DND-41 (cell line): ENCODE results near the gene AOPEP.

Source experiments
- ATAC-seq: fragments of 200-7000 bp; cut with Tn5 transposase; 3 replicates; pipeline ENCODE4 v1.9.1; 2021; ENCODE audit warnings: low read depth; ENCODE audit not compliant: insufficient read depth
- DNase-seq: peaks from one replicate; pipeline ENCODE4 v3.0.0-alpha.2; 2020
- H2AFZ ChIP-seq: 2 replicates; pipeline ENCODE4 v1.6.0; 2012; ENCODE audit warnings: low read depth, low read length
- H3K27ac ChIP-seq: 2 replicates; pipeline ENCODE4 v1.5.1; 2012; ENCODE audit warnings: low read length, inconsistent platforms
- H3K27me3 ChIP-seq: fragments of 200-600 bp; sonication (generic); 2 replicates; pipeline ENCODE4 v1.6.0; 2012; ENCODE audit warnings: low read length, mild to moderate bottlenecking, inconsistent platforms; ENCODE audit not compliant: insufficient read depth, poor library complexity
- H3K36me3 ChIP-seq: 2 replicates; pipeline ENCODE4 v1.5.1; 2012; ENCODE audit warnings: low read length, inconsistent platforms; ENCODE audit not compliant: insufficient read depth
- H3K4me1 ChIP-seq: 2 replicates; pipeline ENCODE4 v1.5.1; 2012; ENCODE audit warnings: mild to moderate bottlenecking, low read length; ENCODE audit not compliant: insufficient read depth
- H3K4me2 ChIP-seq: 2 replicates; pipeline ENCODE4 v1.6.0; 2012; ENCODE audit warnings: mild to moderate bottlenecking, moderate library complexity, low read length, inconsistent platforms; ENCODE audit not compliant: insufficient read depth
- H3K4me3 ChIP-seq, 2 experiments: fragments of 200-600 bp in 1 of 2; shearing (Covaris generic) in 1 of 2; 2 replicates each; pipeline ENCODE4 v1.5.1; 2012 to 2016; ENCODE audit warnings: inconsistent platforms in 2 of 2, low read length in 2 of 2, mild to moderate bottlenecking in 2 of 2, low read depth in 1 of 2, moderate library complexity in 1 of 2
- H3K79me2 ChIP-seq: 2 replicates; pipeline ENCODE4 v1.6.0; 2012; ENCODE audit warnings: low read length, inconsistent platforms; ENCODE audit not compliant: insufficient read depth
- H3K9ac ChIP-seq: 2 replicates; pipeline ENCODE4 v1.6.0; 2012; ENCODE audit warnings: low read depth, mild to moderate bottlenecking, inconsistent platforms, low read length, moderate library complexity
- H3K9me3 ChIP-seq: 2 replicates; pipeline ENCODE4 v1.5.1; 2012; ENCODE audit warnings: low read length, moderate library complexity, mild to moderate bottlenecking, inconsistent platforms; ENCODE audit not compliant: insufficient read depth, severe bottlenecking
- H4K20me1 ChIP-seq: 2 replicates; pipeline ENCODE4 v1.6.0; 2012; ENCODE audit warnings: low read length; ENCODE audit not compliant: insufficient read depth
- EZH2 ChIP-seq: IDR thresholded peaks from 3 replicates; pipeline ENCODE4 v1.6.1; 2012; ENCODE audit warnings: borderline replicate concordance, low read depth, mild to moderate bottlenecking, moderate library complexity, low read length, inconsistent platforms; ENCODE audit not compliant: severe bottlenecking
- TF ChIP-seq, protein P1 (sequence below): IDR thresholded peaks from 2 replicates; pipeline ENCODE4 v1.5.1; 2012; ENCODE audit warnings: borderline replicate concordance, low read length, moderate library complexity, mild to moderate bottlenecking; ENCODE audit not compliant: poor library complexity, severe bottlenecking; ENCODE audit errors: extremely low read depth

Gene AOPEP

DNA sequence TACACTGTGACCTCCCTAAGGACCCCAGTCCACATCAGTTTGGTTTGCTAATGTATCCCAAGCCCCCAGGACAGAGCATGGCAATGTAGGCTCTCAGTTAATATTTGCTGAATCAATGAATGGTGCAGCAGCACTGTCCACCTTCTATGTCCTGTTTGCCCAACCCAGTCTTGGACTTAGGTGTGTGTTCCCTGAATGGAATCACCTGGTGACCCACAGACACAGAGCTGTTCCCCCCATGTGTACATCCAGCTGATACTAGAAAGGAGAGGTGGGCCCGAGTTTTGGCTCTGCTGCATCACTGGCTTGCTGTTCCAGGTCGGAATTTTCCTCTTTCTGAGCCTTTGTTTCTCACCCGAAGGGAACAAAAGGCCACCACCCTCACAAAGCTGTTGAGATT lies 180.2 kb downstream of the AOPEP start:
- no peak overlapping the region for H3K9ac ChIP-seq
- H3K79me2 ChIP-seq: no peaks in the 10 kb centered on the region
- H3K4me3 ChIP-seq: no peak overlapping the region
- no peak for TF ChIP-seq EZH2
- TF ChIP-seq, protein P1, sequence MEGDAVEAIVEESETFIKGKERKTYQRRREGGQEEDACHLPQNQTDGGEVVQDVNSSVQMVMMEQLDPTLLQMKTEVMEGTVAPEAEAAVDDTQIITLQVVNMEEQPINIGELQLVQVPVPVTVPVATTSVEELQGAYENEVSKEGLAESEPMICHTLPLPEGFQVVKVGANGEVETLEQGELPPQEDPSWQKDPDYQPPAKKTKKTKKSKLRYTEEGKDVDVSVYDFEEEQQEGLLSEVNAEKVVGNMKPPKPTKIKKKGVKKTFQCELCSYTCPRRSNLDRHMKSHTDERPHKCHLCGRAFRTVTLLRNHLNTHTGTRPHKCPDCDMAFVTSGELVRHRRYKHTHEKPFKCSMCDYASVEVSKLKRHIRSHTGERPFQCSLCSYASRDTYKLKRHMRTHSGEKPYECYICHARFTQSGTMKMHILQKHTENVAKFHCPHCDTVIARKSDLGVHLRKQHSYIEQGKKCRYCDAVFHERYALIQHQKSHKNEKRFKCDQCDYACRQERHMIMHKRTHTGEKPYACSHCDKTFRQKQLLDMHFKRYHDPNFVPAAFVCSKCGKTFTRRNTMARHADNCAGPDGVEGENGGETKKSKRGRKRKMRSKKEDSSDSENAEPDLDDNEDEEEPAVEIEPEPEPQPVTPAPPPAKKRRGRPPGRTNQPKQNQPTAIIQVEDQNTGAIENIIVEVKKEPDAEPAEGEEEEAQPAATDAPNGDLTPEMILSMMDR: no peak
- no peaks in the 10 kb centered on the region for H3K27me3 ChIP-seq
- H3K4me1 ChIP-seq: no peaks in the 10 kb centered on the region
- no peak for ATAC-seq
- H3K27ac ChIP-seq: no peak overlapping the region
- H3K36me3 ChIP-seq: no peaks in the 10 kb centered on the region
- H3K4me2 ChIP-seq: no peak overlapping the region
- DNase-seq: no peak
- no peaks in the 10 kb centered on the region for H3K9me3 ChIP-seq
- no peaks in the 10 kb centered on the region for H4K20me1 ChIP-seq
- H2AFZ ChIP-seq: no peak overlapping the region

DNA sequence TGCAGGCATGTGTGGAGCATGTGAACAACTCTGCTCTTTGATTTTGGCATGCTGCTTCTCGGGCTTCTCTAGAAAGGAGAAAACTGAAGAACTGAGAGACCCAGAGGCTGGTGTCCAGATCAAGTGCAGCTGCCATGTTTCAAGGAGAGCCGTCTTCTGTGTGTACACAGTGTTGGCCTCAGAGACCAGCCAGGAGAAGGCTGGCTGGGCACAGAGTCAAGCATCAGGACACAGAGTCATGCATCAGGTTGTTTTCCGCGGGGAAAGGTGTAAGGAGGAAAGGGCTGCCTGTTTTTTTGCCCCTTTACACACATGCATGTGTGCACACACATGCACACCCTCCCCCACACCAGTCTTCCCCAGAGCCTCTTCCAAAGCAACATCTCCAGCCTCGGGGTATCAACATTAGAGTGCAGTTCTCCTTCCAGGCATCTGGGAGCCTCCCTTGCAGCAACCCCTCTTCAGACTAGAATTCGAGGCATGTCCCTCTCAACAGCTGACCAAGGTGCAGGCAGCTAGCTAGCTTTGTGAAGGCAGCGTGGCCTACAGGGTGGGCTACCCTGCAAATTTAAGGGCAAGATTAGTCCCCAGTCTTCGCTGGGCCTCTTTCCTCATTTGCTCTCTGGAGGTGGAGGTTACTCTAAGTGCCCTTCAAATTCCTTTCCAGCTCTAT lies 180.9 kb downstream of the AOPEP start:
- Histone ChIP-seq H3K27me3 (no peaks in the 10 kb centered on the region), H3K27ac (no peak overlapping the region), H2AFZ (no peak overlapping the region), H3K4me1 (no peaks in the 10 kb centered on the region), H3K9me3 (no peaks in the 10 kb centered on the region), H4K20me1 (no peaks in the 10 kb centered on the region), H3K4me3 (no peak overlapping the region), H3K4me2 (no peak overlapping the region), H3K9ac (no peak overlapping the region), H3K79me2 (no peaks in the 10 kb centered on the region), H3K36me3 (no peaks in the 10 kb centered on the region)
- no peak for DNase-seq
- ATAC-seq: no peak
- TF ChIP-seq EZH2: no peak
- TF ChIP-seq, protein P1: no peak

DNA sequence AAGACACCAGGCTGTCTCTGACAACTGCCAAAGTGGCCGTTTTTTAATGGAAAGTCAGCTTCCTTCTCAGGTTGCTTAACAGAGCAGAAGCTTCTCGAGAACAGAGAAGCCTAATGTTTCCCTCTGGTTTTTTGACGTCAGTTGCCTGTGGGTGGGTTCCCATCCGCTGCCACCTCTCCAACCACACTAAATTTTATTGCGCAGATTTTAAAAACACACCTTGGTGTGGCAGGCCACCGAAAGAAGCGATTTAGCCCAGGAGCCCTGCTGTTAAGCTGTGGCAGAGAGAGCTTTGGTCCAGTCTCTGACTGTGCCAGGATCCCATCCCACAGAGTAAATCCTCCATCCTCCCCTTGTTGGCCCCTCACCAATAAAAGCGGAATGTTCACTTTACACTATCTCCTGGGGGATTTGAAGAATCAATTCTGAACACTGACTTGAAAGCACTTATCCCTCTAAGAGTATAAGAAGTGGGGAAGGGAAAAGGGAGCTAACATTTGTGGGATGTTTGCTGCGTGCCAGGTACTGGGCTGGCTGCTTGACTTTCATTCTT lies 181.6 kb downstream of the AOPEP start:
- ATAC-seq (no peak), DNase-seq (no peak)
- no peak for TF ChIP-seq EZH2
- TF ChIP-seq, protein P1: no peak
- Histone ChIP-seq H3K9me3 (no peaks in the 10 kb centered on the region), H3K4me1 (no peaks in the 10 kb centered on the region), H3K79me2 (no peaks in the 10 kb centered on the region), H3K4me3 (no peak overlapping the region), H3K36me3 (no peaks in the 10 kb centered on the region), H4K20me1 (no peaks in the 10 kb centered on the region), H3K27ac (no peak overlapping the region), H3K4me2 (no peak overlapping the region), H3K27me3 (no peaks in the 10 kb centered on the region), H2AFZ (no peak overlapping the region), H3K9ac (no peak overlapping the region)
